B cell (primary cell): Measurements from ENCODE around the gene SEC61A1. TPM values are rescaled to one million over a fixed set of nuclear protein-coding genes. Genes with fewer than 3 reads are reported as not detected.

Experiments used
- ATAC-seq: fragments of 200-7000 bp; cut with Tn5 transposase; one replicate; pipeline ENCODE4 v1.10.0; 2021; ENCODE audit warnings: low read depth, mild to moderate bottlenecking, moderate number of reproducible peaks, moderate library complexity
- CTCF ChIA-PET: fragments of 350-600 bp; sonication (Branson Sonifier 250); formaldehyde crosslinking; loops from one replicate; lab custom pipeline; 2021; ENCODE audit warnings: antibody characterized with exemption, inconsistent platforms; lab: Charles Lee
- POLR2A ChIA-PET: fragments of 350-600 bp; sonication (Branson Sonifier 250); formaldehyde crosslinking; loops from one replicate; lab custom pipeline; 2021; ENCODE audit warnings: antibody characterized with exemption; lab: Charles Lee
- DNase-seq: peaks from one replicate; pipeline ENCODE4 v3.0.0; 2013
- H2AFZ ChIP-seq: 2 replicates; pipeline ENCODE4 v1.6.1; 2012; ENCODE audit warnings: mild to moderate bottlenecking, low read depth, low read length; ENCODE audit not compliant: insufficient read depth, poor library complexity, severe bottlenecking
- H3K27ac ChIP-seq, 2 donors: 1 replicate in 1 of 2; 2 replicates in 1 of 2; pipeline ENCODE4 v1.5.1; 2012 to 2013; ENCODE audit warnings: low read length in 2 of 2, mild to moderate bottlenecking in 2 of 2, moderate library complexity in 1 of 2
- H3K27me3 ChIP-seq, 4 experiments: fragments of 200-600 bp in 1 of 4; sonication (generic) in 1 of 4; replicated peaks in 1 of 4; 1 replicate in 2 of 4; 2 replicates in 2 of 4; pipeline versions ENCODE4 v1.6.1 to v1.7.0; 2013 to 2016; ENCODE audit warnings: low read length in 3 of 4, mild to moderate bottlenecking in 2 of 4, mixed read lengths in 1 of 4, moderate library complexity in 1 of 4; ENCODE audit not compliant: insufficient read depth in 4 of 4, control insufficient read depth in 3 of 4; ENCODE audit errors: control extremely low read depth in 1 of 4
- H3K36me3 ChIP-seq, 2 experiments: replicated peaks in 1 of 2; 1 replicate in 1 of 2; 2 replicates in 1 of 2; pipeline versions ENCODE4 v1.6.1 to v1.7.1; 2013; ENCODE audit warnings: low read length in 1 of 2; ENCODE audit not compliant: insufficient read depth in 2 of 2, control insufficient read depth in 1 of 2; ENCODE audit errors: control extremely low read depth in 1 of 2, extremely low read depth in 1 of 2
- H3K4me1 ChIP-seq, 2 donors: fragments of 200-600 bp in 1 of 2; sonication (generic) in 1 of 2; 1 replicate in 1 of 2; 2 replicates in 1 of 2; pipeline versions ENCODE4 v1.5.1 to v1.6.1; 2013 to 2017; ENCODE audit warnings: low read length in 2 of 2; ENCODE audit not compliant: control insufficient read depth in 2 of 2, insufficient read depth in 2 of 2
- H3K4me2 ChIP-seq: replicated peaks from 2 replicates; pipeline ENCODE3; 2012; ENCODE audit warnings: mild to moderate bottlenecking, low read depth, low read length; ENCODE audit not compliant: poor library complexity, severe bottlenecking
- H3K4me3 ChIP-seq, 5 experiments: fragments of 200-600 bp in 1 of 5; sonication (generic) in 1 of 5; 1 replicate in 3 of 5; 2 replicates in 2 of 5; pipeline versions ENCODE4 v1.5.1 to v1.7.0; 2011 to 2016; ENCODE audit warnings: low read length in 4 of 5, mild to moderate bottlenecking in 4 of 5, low read depth in 2 of 5, control low read depth in 1 of 5, moderate library complexity in 1 of 5; ENCODE audit not compliant: insufficient read depth in 1 of 5; ENCODE audit errors: control extremely low read depth in 1 of 5, extremely low read depth in 1 of 5
- H3K79me2 ChIP-seq: fragments of 200-600 bp; sonication (generic); one replicate; pipeline ENCODE4 v1.6.0; 2016; ENCODE audit warnings: low read length; ENCODE audit not compliant: control insufficient read depth, insufficient read depth
- H3K9ac ChIP-seq: fragments of 200-600 bp; sonication (generic); 2 replicates; pipeline ENCODE4 v1.6.1; 2017; ENCODE audit warnings: mild to moderate bottlenecking, low read length, moderate library complexity
- H3K9me3 ChIP-seq, 3 donors: one replicate each; pipeline versions ENCODE4 v1.6.1 to v1.7.1; 2013; ENCODE audit warnings: low read length in 2 of 3; ENCODE audit not compliant: control insufficient read depth in 2 of 3, insufficient read depth in 1 of 3; ENCODE audit errors: control extremely low read depth in 1 of 3
- H4K20me1 ChIP-seq: 2 replicates; pipeline ENCODE4 v1.6.0; 2012; ENCODE audit warnings: mild to moderate bottlenecking, low read length; ENCODE audit not compliant: insufficient read depth, control insufficient read depth, poor library complexity, severe bottlenecking
- H3K27ac Mint-ChIP-seq: one replicate; pipeline ENCODE4 v1.8.0; 2021; ENCODE audit warnings: mixed read lengths
- H3K27me3 Mint-ChIP-seq: one replicate; pipeline ENCODE4 v1.8.0; 2021; ENCODE audit warnings: mixed read lengths
- H3K4me1 Mint-ChIP-seq: one replicate; pipeline ENCODE4 v1.8.0; 2021; ENCODE audit warnings: mixed read lengths
- H3K4me3 Mint-ChIP-seq: one replicate; pipeline ENCODE4 v1.8.0; 2021; ENCODE audit warnings: mixed read lengths
- H3K9me3 Mint-ChIP-seq: one replicate; pipeline ENCODE4 v1.8.0; 2022; ENCODE audit warnings: mixed read lengths; ENCODE audit not compliant: insufficient read depth
- EZH2 ChIP-seq: IDR thresholded peaks from 2 replicates; pipeline ENCODE4 v1.6.1; 2012; ENCODE audit warnings: borderline replicate concordance, low read depth, mild to moderate bottlenecking, moderate library complexity, low read length; ENCODE audit not compliant: insufficient read depth, poor library complexity, severe bottlenecking
- WGBS: methylation state at CpG from one replicate; pipeline ENCODE4 v1.1.5; 2013; ENCODE audit warnings: missing lambda C conversion rate; ENCODE audit not compliant: insufficient coverage; 5-methylcytosine and 5-hydroxymethylcytosine counted together
- intact Hi-C: fragments of 100-400 bp; cut with micrococcal nuclease; formaldehyde crosslinking; loops from one replicate; pipeline ENCODE4 v1.10.0; 2022
- polyA plus RNA-seq: library from polyadenylated mRNA; depleted of rRNA; stranded (reverse); fragments of >200 nt; gene quantifications from 2 replicates; pipeline ENCODE4 v1.2.3, GENCODE V29; 2012
- total RNA-seq, 2 donors: library from RNA; stranded (reverse); fragments of 120-200 nt in 1 of 2; gene quantifications; 1 replicate in 1 of 2; 2 replicates in 1 of 2; pipeline versions ENCODE4 v1.2.3 to v1.2.4, GENCODE V29; 2013 to 2022
- TF ChIP-seq, protein P1 (sequence below): fragments of 200-600 bp; IDR thresholded peaks from one replicate; pipeline ENCODE4 v1.8.0; 2022; ENCODE audit warnings: antibody characterized with exemption, mild to moderate bottlenecking

Gene SEC61A1
- total and polyA plus RNA-seq, 2 donors (not counting 1 experiment from before 2014, with no cell fraction given) = 48.4 to 79.4 TPM

DNA sequence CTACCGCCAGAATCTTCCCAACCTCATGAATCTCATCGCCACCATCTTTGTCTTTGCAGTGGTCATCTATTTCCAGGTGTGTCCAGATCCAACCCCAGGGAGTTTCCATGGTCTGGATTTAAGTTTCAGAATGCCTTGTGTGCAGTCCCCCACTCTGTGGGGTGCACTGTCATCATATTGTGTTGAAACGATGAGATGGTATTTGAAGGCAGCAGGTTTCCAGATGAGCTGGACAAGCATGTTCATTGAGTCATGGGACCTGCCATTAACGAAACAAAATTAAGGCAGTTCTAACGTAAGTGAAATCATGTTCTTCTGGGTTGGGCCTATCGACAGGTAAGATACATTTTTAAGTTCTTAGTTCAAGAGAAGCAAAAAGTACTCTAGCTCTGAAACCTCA, 12.7 kb downstream of the SEC61A1 start:
- no peak overlapping the region for H3K4me3 ChIP-seq
- DNase-seq (no peak), ATAC-seq (no peak)
- no peaks in the 10 kb centered on the region for H3K9me3 ChIP-seq
- H3K27me3 ChIP-seq = no peaks in the 10 kb centered on the region
- no peak overlapping the region for H3K27ac ChIP-seq
- H3K4me1 ChIP-seq = no peaks in the 10 kb centered on the region
- H3K9me3 Mint-ChIP-seq = no peaks in the 10 kb centered on the region
- H3K9ac ChIP-seq = no peak overlapping the region
- no peaks in the 10 kb centered on the region for H3K27me3 Mint-ChIP-seq
- CTCF ChIA-PET = interaction anchor here (0.7 to 0.9 kb wide), 3 partner anchors 9 to 301 kb away, joined by 3 to 4 read pairs (median 3); no protein-coding TSS in a partner anchor
- peaks cover 4 to 93% of the 10 kb centered on the region in 2 experiments for H3K36me3 ChIP-seq
- H2AFZ ChIP-seq = no peak overlapping the region
- 100% methylated on average over 3 of the region's 6 CpGs for WGBS
- POLR2A ChIA-PET = no interaction called here
- H3K27ac Mint-ChIP-seq = no peak overlapping the region
- H4K20me1 ChIP-seq = peaks cover 21% of the 10 kb centered on the region
- intact Hi-C loops = no loop called here
- no peaks in the 10 kb centered on the region for H3K4me1 Mint-ChIP-seq
- no peaks in the 10 kb centered on the region for H3K79me2 ChIP-seq
- H3K4me2 ChIP-seq = no peak overlapping the region
- no peak overlapping the region for H3K4me3 Mint-ChIP-seq
- TF ChIP-seq, protein P1, sequence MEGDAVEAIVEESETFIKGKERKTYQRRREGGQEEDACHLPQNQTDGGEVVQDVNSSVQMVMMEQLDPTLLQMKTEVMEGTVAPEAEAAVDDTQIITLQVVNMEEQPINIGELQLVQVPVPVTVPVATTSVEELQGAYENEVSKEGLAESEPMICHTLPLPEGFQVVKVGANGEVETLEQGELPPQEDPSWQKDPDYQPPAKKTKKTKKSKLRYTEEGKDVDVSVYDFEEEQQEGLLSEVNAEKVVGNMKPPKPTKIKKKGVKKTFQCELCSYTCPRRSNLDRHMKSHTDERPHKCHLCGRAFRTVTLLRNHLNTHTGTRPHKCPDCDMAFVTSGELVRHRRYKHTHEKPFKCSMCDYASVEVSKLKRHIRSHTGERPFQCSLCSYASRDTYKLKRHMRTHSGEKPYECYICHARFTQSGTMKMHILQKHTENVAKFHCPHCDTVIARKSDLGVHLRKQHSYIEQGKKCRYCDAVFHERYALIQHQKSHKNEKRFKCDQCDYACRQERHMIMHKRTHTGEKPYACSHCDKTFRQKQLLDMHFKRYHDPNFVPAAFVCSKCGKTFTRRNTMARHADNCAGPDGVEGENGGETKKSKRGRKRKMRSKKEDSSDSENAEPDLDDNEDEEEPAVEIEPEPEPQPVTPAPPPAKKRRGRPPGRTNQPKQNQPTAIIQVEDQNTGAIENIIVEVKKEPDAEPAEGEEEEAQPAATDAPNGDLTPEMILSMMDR = no peak
- TF ChIP-seq EZH2 = no peak

DNA sequence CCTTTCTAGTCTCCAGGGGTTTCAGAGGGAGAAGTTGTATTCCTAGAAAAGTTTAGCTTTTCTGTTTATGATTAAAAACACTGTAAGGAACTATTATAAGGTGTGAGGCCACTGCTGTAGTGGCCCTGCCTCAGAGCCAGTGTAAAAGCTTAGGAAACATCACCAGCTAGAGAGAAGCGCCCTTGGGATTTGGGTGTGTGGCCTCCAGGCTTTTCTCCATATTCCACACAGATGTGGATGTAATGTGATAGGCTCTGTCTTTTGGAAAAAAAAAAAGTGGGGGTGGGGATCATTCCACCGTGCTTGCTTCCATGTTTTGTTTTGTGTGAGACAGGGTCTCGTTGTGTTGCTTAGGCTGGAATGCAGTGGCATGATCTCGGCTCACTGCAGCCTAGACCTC, 13.9 kb downstream of the SEC61A1 start:
- ChIA-PET POLR2A (no interaction called here), CTCF (interaction anchor here (0.9 to 1.7 kb wide), 2 partner anchors 13 to 67 kb away, joined by 3 to 8 read pairs; no protein-coding TSS in a partner anchor)
- H3K4me2 ChIP-seq = no peak overlapping the region
- H3K4me1 Mint-ChIP-seq = no peaks in the 10 kb centered on the region
- no peak overlapping the region for H3K4me3 ChIP-seq
- DNase-seq (no peak), ATAC-seq (no peak)
- no peaks in the 10 kb centered on the region for H3K79me2 ChIP-seq
- peaks cover 4 to 94% of the 10 kb centered on the region in 2 experiments for H3K36me3 ChIP-seq
- WGBS = 95% methylated on average over 4 of the region's 4 CpGs
- no peak overlapping the region for H3K4me3 Mint-ChIP-seq
- no peak overlapping the region for H3K27ac Mint-ChIP-seq
- peaks cover 19% of the 10 kb centered on the region for H4K20me1 ChIP-seq
- H3K9me3 ChIP-seq = no peaks in the 10 kb centered on the region
- H2AFZ ChIP-seq = no peak overlapping the region
- intact Hi-C loops = no loop called here
- no peaks in the 10 kb centered on the region for H3K27me3 ChIP-seq
- no peak for TF ChIP-seq EZH2
- TF ChIP-seq, protein P1 = no peak
- H3K27ac ChIP-seq = no peak overlapping the region
- no peaks in the 10 kb centered on the region for H3K9me3 Mint-ChIP-seq
- H3K4me1 ChIP-seq = no peaks in the 10 kb centered on the region
- H3K27me3 Mint-ChIP-seq = no peaks in the 10 kb centered on the region
- H3K9ac ChIP-seq = no peak overlapping the region
